ENCODE results near the gene DESI1.
"Not testable (repeated sequence)": the region's sequence is repeated elsewhere in the genome, so short reads cannot be mapped to it uniquely, and the experiment has no call there.

The DESI1 gene

DNA sequence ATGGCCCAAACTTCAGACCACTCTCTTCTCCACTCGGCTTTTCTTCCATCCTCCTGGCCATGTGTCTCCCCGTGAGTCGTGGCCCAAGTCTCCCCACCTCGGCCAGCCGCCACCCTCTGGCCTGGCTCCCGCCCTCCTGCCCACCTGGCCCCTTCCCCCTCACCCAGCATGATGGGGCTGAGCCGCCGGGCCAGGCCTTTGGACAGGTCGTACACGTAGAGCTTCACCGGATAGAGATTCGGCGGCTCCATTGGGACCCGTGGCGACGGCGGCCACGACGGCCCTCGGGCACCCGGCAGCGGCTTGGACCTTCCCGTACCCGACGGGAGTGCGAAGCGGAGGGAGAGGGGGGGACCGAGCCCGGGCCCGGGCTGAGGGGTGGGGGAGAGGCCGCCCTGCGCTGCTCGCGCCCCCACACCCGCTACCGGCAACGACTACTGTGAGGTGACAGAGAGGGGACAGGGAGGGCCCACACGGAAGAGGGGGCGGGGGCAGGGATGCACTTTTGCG, at the start of gene DESI1:
Gene DESI1 (minus strand): TSS at position 455 of the 510 bp plus-strand sequence. CDS start 204 bp downstream, at position 251.
- DNase-seq = no peak

DNA sequence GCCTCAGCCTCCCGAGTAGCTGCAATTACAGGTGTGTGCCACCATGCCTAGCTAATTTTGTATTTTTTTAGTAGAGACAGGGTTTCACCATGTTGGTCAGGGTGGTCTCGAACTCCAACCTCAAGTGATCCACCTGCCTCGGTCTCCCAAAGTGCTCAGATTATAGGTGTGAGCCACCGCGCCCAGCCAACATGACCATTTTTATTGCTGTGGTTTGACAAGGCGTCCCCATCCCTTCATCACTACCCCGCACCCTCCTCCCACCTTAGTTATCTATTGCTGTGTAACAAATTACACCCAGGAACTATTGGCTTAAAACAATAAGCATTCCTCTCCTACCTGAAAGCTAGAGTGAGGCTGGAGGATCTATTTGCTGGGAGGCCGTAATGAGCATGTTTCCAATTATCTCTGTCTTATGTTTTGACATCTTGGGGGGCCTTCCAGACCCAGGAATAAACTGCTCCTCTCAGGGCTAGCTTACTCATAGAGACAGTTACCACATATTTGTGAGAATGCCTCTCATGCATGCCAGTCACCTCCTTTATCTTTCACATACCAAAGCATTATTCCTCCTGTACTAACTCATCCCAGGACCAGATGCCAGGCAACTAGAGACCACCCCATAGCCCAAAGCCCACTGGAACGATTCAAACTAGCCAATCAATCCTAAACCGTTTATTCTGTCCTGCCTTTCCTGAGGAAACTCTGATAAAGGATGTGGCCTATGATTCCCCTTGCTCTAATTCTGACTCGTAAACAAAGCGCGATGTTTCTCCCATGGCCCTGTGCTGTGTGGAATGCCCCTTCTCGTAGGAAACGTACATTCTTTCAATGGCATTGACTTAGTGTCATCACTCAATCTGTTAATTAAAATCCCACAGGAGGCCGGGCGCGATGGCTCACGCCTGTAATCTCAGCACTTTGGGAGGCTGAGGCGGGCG, 48.4 kb upstream of the DESI1 start:
- DNase-seq = no peak

DNA sequence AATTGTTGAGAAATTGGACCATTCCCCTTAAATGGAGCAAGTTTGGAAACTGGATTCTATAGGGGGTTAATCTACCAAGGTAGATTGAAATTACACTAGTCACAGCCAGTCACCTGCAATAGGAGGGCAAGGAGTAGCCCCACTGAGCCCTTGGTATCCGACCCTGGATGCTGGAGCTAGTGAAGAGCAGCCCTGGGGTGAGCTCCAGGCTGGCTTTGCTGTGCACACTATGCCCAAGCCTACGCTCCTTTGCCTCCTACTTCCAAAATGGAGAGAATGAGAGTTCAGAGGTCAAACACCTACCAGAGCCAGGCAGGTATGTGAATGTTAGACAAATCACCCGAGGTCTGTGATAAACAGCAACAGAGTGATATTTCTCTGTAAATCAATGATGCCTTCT, 44.1 kb upstream of the DESI1 start:
- DNase-seq = no peak

DNA sequence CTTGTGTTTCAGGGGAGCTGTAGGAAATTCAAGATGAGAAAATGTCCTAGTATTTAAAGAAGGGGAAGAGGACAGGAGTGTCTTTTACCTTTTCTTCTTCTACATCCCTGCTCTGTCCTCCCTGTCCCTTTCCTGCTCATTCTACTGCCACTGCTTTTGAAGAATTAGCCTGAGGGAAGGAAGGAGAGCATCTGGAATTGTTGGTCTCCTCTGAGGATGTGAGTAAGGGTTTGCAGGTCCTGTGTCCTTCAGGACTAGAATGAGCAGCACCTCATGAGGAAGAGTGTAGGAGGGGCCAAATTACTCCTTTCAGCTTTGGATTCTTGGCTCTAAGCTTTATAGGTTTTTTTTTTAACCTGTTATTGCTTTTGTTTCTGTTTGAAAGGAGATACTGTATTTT, 43.6 kb upstream of the DESI1 start:
- no peak for DNase-seq

DNA sequence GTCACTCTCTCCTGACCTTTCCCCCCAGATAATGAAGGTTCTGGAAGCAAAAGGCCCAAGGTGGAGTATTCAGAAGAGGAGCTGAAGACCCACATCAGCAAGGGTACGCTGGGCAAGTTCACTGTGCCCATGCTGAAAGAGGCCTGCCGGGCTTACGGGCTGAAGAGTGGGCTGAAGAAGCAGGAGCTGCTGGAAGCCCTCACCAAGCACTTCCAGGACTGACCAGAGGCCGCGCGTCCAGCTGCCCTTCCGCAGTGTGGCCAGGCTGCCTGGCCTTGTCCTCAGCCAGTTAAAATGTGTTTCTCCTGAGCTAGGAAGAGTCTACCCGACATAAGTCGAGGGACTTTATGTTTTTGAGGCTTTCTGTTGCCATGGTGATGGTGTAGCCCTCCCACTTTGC, 42.8 kb upstream of the DESI1 start:
- not testable (repeated sequence) for DNase-seq

DNA sequence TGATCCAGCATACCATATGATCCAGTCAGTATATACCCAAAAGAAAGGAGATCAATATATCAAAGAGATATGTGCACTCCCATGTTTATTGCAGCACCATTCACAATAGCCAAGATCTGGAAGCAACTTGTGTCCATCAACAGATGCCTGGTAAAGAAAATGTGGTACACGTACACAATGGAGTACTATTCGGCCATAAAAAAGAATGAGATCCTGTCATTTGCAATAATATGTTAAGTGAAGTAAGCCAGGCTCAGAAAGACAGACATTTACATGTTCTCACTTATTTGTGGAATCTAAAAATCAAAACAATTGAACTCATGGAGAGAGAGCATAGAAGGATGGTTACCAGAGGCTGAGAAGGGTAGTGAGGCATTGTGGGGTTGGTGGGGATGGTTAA, 40.9 kb upstream of the DESI1 start:
- DNase-seq = no peak

DNA sequence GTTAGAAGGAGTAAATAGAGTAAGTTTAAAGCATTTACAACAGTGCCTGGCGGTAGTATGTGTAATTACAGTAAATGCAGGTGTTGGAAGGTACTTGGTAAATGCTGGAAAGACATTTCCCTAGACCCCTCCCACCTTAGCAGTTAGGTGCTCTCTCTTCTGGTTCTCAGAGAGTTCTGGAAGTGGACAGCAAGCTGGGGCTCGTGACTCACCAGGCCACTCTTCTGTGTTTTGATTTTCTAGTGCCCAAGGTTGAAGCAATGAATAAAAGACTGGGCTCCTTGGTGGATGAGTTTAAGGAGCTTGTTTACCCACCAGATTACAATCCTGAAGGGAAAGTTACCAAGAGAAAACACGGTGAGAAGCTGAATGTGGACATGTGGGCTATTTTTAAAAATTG, 40.2 kb upstream of the DESI1 start:
- no peak for DNase-seq

DNA sequence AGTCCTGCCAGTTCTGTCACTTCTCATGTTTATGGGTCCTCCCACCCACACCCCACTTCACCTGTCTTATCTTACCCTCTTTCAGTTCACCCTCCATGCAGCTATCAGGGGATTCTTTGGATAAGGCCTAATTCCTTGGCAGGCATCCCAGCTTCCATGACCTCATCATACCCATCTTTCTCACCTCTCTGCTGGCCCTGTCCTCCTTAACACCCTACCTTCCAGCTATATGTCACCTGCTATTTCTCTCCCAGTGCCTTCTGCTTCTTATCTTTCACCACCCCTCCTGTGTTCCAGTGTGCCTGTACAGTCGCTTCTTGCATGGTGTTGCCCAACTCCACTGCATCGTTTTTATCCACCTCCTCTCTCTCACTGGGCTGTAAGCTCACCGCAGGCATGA, 39.6 kb upstream of the DESI1 start:
- DNase-seq = no peak

DNA sequence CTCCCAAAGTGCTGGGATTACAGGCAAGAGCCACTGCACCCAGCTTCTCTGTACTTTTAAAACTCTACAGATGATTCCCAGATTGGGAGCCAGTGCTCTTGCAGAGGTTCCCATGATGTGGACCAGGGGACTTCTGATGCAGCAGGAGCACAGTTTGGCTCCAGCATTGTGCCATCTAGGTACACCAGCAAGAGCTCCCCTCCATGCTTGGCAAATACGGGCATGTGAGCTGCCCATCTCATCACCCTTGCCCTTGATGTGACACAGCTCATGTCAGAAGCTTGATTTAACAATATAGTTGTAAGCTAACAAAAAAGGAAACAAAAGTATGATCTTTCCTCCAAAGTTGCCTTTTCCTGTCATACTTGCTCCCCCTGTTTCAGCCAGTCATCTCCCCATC, 39.1 kb upstream of the DESI1 start:
- no peak for DNase-seq

DNA sequence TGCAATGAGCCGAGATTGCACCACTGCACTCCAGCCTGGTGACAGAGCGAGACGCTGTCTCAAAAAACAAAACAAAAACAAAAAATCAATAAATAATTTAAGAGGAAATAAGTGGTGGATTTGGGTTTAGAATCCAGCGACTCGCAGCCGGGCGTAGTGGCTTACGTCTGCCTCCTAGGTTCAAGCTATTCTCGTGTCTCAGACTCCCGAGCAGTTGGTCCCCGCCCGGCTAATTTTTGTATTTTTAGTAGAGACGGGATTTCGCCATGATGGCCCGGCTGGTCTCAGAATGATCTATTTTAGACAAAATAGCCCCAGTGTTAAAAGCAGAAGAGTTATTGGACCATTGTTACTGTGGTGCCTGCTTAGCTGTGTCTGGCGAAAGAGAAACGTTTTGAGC, 38.0 kb upstream of the DESI1 start:
- DNase-seq = no peak

DNA sequence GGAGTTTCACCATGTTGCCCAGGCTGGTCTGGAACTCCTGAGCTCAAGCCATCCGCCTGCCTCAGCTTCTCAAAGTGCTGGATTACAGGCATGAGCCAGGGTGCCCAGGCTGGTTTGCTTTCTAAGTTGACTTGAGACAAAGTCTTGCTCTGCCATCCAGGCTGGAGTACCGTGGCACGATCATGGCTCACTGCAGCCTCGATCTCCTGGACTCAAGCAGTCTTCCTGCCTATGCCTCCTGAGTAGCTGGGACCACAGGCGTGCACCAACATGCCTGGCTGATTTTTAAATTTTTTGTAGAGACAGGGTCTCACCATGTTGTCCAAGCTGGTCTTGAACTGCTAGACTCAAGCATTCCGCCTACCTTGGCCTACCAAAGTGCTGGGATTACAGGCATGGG, 36.9 kb upstream of the DESI1 start:
- DNase-seq = no peak

DNA sequence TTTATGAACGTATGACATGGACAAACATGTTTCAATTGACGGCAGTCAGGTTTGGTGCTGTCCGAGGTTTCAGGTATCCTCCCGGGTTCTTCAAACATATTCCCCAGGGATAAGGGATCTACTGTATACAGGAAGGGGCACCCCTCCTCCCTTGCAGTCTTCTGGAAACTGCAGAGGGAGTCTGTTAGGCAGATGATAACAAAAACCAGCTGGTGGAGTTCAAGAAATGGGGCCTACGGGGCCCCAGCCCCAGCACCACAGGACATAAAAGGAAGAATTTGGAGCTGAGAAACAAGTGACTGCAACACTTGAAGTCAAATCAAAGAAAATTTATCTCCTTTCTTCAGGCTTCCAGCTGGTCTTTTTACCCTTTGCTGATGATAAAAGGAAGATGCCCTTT, 35.7 kb upstream of the DESI1 start:
- DNase-seq = no peak

DNA sequence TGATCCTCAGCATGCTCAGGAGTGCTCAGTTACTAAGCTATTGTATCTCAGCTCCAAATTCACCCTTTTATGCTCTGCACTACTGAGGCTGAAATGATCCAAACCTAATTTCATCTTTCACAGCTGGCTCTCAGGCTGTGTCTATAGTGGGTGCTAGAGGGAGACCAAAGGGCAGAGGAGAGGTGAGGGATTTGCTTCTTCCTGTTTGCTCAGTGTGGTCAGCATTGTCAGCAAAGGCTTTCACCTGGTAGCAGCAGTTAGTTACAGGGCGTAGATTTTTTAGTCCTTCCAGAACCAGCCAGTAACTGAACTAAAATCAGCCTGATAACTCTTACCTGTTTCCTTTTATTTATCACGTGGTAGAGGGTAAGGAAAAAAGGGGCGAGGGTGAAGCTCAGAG, 33.5 kb upstream of the DESI1 start:
- no peak for DNase-seq

DNA sequence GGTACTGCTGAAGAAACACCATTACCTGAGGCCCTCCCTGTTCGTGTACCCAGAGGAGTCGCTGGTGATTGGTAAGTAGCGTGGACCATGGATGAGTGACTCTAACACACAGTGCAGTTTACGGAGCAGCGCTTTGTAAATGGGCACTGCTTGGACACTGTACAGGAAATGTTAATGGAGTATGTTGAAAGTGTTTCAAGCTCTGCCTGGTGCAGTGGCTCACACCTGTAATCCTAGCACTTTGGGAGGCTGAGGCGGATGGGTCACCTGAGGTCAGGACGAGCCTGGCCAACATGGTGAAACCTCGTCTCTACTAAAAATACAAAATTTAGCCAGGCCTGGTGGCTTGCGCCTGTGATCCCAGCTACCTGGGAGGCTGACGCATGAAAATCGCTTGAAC, 30.0 kb upstream of the DESI1 start:
- DNase-seq = no peak

DNA sequence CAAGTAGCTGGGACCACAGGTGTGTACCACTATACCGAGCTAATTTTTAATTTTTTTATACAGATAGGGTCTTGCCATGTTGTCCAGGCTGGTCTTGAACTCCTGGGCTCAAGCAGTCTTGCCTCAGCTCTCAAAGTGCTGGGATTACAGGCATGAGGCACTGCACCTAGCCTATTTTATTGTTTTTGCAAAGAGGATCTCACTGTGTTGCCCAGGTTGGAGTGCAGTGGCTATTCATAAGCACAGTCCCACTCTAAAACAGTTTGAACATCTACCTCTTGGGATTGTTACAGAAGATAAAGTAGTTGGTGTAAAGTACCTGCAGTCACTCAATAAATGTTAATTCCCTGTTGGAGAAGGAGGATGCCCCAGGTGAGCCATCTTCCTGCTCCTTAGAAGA, 29.4 kb upstream of the DESI1 start:
- DNase-seq = no peak

DNA sequence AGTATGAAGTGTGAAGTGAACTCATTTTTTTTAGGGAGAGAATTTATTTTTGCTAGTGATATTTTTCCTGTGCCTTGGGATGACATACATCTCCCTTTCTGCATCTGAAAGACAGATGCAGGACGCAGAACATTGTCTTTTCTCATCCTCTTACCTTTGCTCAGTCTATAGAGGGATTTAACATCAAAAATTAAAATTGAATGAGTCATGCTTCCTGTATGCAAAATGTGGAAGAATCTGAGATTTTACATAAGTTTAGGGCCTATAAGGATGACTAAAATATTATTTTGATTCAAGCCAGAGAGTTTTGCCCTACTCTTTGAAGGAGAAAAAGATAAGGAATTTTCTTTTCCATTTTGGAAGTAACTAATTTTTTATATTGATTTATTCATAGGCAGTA, 27.6 kb upstream of the DESI1 start:
- DNase-seq = no peak

DNA sequence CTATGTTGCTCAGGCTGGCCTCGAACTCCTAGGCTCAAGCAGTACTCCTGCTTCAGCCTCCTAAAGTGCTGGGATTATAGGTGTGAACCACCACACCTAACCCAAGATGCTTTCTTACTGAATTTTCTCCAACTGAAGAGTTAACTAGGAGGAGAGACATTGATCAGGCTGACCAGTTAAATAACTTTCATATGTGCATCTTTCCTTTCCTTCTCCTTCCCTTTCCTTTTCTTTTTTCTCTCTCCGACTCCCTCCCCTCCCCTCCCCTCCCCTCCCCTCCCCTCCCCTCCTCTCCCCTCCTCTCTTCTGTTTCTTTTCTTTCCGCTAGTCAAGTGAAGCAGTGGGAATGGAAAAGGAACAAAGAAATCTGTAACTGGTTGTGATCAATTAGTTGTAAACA, 26.9 kb upstream of the DESI1 start:
- no peak for DNase-seq

DNA sequence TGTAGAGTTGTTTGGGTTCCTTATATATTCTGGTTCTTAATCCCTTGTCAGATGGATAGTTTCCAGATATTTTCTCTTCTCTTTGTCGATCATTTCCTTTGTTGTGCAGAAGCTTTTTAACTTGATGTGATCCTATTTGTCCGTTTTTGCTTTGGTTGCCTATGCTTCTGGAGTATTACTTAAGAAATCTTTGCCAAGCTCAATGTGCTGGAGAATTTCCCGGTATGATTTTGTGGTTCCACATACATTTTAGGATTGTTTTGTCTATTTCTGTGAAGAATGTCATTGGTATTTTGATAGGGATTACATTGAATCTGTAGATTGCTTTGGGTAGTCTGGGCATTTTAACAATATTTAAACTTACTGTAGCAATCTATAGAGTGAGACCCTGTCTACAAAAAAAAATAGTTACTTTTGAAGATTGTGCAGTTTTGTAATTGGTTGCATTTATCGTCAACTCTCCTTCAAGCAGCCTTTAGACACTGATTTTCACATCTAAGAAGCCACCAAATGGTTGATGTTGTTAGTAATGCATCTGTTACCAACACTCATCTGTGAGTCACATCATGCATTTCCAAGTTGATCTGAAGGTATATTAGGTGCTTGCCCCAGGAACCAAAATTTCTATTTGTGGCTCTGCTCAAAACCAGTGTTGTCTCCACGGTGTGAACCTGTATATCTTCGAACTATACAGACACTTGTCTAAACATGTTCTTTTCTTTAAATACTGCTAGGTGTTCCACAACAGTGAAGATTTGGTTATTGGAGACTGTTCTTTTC, 21.7 kb upstream of the DESI1 start:
- DNase-seq = no peak

DNA sequence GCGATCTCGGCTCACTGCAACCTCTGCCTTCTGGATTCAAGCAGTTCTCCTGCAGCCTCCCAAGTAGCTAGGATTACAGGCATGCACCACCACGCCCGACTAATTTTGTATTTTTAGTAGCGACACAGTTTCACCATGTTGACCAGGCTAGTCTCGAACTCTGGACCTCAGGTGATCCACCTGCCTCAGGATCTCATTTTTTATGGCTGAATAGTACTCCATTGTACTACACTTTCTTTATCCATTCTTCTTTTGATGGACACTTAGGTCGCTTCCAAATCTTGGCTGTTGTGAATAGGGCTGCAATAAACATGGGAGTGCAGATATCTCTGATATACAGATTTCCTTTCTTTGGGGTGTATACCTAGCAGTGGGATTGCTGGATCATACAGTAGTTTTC, 21.0 kb upstream of the DESI1 start:
- DNase-seq = no peak

DNA sequence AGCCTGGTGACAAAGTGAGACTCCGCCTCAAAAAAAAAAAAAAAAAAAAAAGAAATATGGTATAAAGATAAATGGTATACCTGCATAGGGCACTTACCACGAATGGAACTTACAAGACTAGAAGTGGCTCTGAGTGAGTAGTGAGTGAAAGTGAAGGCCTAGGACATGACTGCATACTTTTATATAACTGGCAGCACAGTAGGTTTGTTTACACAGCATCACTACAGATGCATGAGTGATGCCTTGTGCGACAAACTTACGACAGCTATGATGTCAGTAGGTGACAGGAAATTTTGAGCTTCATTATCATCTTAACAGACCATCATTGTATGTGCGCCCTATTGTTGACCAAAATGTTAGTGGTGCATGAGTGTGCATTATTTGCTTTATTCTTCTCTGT, 17.9 kb upstream of the DESI1 start:
- DNase-seq = no peak

DNA sequence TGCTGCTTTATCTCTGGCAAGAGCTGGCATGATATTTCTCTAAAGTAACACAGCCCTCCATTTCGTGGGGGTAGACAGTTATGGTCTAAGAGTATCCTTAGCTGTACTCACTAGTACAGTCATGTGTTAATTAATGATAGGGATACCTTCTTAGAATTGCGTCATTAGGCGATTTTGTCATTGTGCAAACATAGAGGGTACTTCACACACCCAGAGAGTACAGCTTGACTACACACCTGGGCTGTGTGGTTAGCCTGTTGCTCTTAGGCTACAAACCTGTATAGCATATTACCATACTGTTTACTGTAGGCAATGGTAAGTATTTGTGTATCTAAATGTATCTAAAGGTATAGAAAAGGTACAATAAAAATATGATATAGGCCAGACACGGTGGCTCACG, 17.3 kb upstream of the DESI1 start:
- DNase-seq = no peak

DNA sequence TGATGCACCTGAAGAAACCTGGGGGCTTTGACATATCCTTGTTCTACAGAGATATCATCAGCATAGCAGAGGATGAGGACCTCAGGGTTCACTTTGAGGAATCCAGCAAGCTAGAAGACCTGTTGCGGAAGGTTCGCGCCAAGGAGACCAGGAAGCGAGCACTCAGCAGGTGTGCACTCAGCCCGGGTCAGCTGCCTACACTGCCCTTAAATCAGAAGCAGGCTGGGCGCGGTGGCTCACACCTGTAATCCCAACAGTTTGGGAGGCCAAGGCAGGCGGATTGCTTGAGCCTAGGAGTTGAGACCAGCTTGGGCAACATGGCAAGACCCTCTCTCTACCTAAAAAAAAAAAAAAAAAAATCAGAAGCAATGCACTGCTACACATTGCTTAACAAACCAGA, 16.8 kb upstream of the DESI1 start:
- DNase-seq = not testable (repeated sequence)

DNA sequence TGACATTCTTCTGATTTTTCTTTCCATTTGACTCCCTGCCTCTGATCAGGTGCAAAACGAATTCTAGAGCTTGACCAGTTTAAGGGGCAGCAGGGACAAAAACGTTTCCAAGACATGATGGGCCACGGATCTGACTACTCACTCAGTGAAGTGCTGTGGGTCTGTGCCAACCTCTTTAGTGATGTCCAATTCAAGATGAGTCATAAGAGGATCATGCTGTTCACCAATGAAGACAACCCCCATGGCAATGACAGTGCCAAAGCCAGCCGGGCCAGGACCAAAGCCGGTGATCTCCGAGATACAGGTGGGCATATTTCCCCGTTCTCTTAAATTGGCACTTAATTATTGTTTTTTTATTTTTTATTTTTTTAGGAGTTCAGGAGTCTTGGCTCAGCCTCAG, 15.6 kb upstream of the DESI1 start:
- no peak for DNase-seq

DNA sequence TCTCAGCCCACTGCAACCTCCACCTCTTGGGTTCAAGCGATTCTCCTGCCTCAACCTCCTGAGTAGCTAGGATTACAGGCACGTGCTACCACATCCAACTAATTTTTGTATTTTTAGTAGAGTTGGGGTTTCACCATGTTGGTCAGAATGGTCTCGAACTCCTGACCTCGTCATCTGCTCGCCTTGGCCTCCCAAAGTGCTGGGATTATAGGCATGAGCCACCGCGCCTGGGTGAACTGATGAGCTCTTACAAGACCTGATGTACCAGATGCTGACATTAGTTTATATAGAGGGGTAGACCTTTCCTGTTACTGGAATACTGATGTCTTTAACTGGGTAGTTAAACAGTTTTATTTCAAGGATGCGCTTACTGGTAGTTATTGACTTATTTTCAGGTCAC, 13.8 kb upstream of the DESI1 start:
- DNase-seq = not testable (repeated sequence)
